Caco-2 (cell line): Measurements from ENCODE around the gene SBNO2. TPM values are rescaled to one million over a fixed set of nuclear protein-coding genes. Genes with fewer than 3 reads are reported as not detected.

Experiments used
- BruUV-seq: library from RNA; stranded (reverse); fragments of 400-500 nt; replicated peaks from 2 replicates; lab custom pipeline; 2021; lab: Mats Ljungman, UMichigan
- CTCF ChIA-PET: fragments of 300-600 bp; sonication (Branson Sonifier 250); formaldehyde crosslinking; loops from one replicate; lab custom pipeline; 2022; ENCODE audit warnings: antibody characterized with exemption; lab: Charles Lee
- POLR2A ChIA-PET: fragments of 300-600 bp; sonication (Branson Sonifier 250); formaldehyde crosslinking; loops from one replicate; lab custom pipeline; 2022; ENCODE audit warnings: antibody characterized with exemption; lab: Charles Lee
- DNase-seq, 2 experiments: peaks; one replicate each; pipeline versions ENCODE4 v3.0.0 to v3.0.0-alpha.2; 2020 to 2022
- H3K27me3 ChIP-seq: replicated peaks from 2 replicates; pipeline ENCODE4 v1.6.0; 2011; ENCODE audit warnings: low read length; ENCODE audit not compliant: control insufficient read depth, insufficient read depth
- H3K36me3 ChIP-seq: 2 replicates; pipeline ENCODE4 v1.5.1; 2011; ENCODE audit warnings: low read length; ENCODE audit not compliant: control insufficient read depth, insufficient read depth
- H3K4me1 ChIP-seq: fragments of 250-450 bp; sonication (Bioruptor Pico); 2 replicates; pipeline ENCODE4 v1.5.1; 2020; ENCODE audit warnings: mild to moderate bottlenecking
- H3K4me3 ChIP-seq: 2 replicates; pipeline ENCODE4 v1.5.1; 2011; ENCODE audit warnings: low read depth, mild to moderate bottlenecking, control low read depth, low read length
- H3K9me3 ChIP-seq: fragments of 250-450 bp; sonication (Bioruptor Pico); 2 replicates; pipeline ENCODE4 v1.5.1; 2020; ENCODE audit warnings: mild to moderate bottlenecking, moderate library complexity
- H3K27ac Mint-ChIP-seq: one replicate; pipeline ENCODE4 v1.8.0; 2022; ENCODE audit warnings: mixed read lengths; ENCODE audit not compliant: unreplicated experiment
- H3K27me3 Mint-ChIP-seq: one replicate; pipeline ENCODE4 v1.8.0; 2022; ENCODE audit warnings: mixed read lengths; ENCODE audit not compliant: insufficient read depth, unreplicated experiment
- H3K36me3 Mint-ChIP-seq: one replicate; pipeline ENCODE4 v1.8.0; 2022; ENCODE audit warnings: mild to moderate bottlenecking, mixed read lengths; ENCODE audit not compliant: insufficient read depth, unreplicated experiment
- H3K4me1 Mint-ChIP-seq: one replicate; pipeline ENCODE4 v1.8.0; 2022; ENCODE audit warnings: low read depth, mixed read lengths; ENCODE audit not compliant: unreplicated experiment
- H3K4me3 Mint-ChIP-seq: one replicate; pipeline ENCODE4 v1.8.0; 2022; ENCODE audit warnings: mild to moderate bottlenecking, moderate library complexity, mixed read lengths; ENCODE audit not compliant: unreplicated experiment
- H3K9me3 Mint-ChIP-seq: one replicate; pipeline ENCODE4 v1.8.0; 2022; ENCODE audit warnings: mixed read lengths; ENCODE audit not compliant: unreplicated experiment
- CTCF ChIP-seq, 2 experiments: fragments of 200-600 bp in 1 of 2; IDR thresholded peaks; 1 replicate in 1 of 2; 2 replicates in 1 of 2; pipeline versions ENCODE4 v1.5.1 to v1.8.0; 2011 to 2022; ENCODE audit warnings: antibody characterized with exemption in 1 of 2, control low read depth in 1 of 2, inconsistent platforms in 1 of 2, low read depth in 1 of 2, low read length in 1 of 2, mild to moderate bottlenecking in 1 of 2, moderate library complexity in 1 of 2; ENCODE audit not compliant: insufficient read depth in 1 of 2, severe bottlenecking in 1 of 2, unreplicated experiment in 1 of 2
- intact Hi-C: fragments of 100-400 bp; cut with micrococcal nuclease; formaldehyde crosslinking; loops from one replicate; pipeline ENCODE4 v1.10.0; 2022; ENCODE audit not compliant: unreplicated experiment
- total RNA-seq: library from RNA; stranded (reverse); gene quantifications from 2 replicates; pipeline ENCODE4 v1.2.3, GENCODE V29; 2022

The SBNO2 gene
- total RNA-seq, 1 experiment from 2014 or later: 41.2 TPM

DNA sequence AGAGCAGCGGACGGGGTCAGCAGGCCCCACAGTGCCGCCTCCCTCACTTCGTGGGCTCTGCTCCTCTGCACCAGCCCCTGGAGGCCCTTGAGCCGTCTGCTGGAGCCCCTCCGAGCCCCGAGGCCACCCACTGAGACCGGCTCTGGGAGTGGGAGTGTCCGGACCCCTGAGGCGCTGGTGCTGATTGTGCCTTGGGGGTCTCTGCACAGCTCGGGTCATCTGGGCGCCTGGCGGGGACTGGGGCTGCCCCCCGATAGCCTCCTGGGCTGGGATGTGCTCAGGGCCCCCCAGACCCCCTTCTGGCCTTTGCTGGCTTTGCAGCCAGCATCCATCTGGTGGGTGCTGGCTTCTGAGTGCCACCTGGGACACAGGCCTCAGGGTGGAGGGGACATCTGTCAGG, 48.3 kb upstream of the SBNO2 start:
- intact Hi-C loops: no loop called here
- Mint-ChIP-seq H3K36me3 (peaks cover 24% of the 10 kb centered on the region), H3K4me1 (no peaks in the 10 kb centered on the region), H3K4me3 (no peak overlapping the region), H3K9me3 (no peaks in the 10 kb centered on the region), H3K27me3 (no peaks in the 10 kb centered on the region), H3K27ac (no peak overlapping the region)
- Histone ChIP-seq H3K36me3 (peaks cover 2% of the 10 kb centered on the region), H3K4me1 (no peaks in the 10 kb centered on the region), H3K9me3 (no peaks in the 10 kb centered on the region), H3K4me3 (no peak overlapping the region), H3K27me3 (no peaks in the 10 kb centered on the region)
- DNase-seq: no peak
- CTCF ChIA-PET: interaction anchor here (0.9 to 1.0 kb wide), 2 partner anchors 19 to 124 kb away, joined by 3 read pairs; partner anchors contain the start of gene ATP5F1D
- peak in 1 of 2 experiments; percentile 14 for TF ChIP-seq CTCF (IDR thresholded peaks at IDR 0.05; ENCODE audit: insufficient read depth in 1 of 2, low read depth in 1 of 2, low read length in 1 of 2, severe bottlenecking in 1 of 2, unreplicated experiment in 1 of 2)
- no TSS peak for BruUV-seq
- POLR2A ChIA-PET: no interaction called here

DNA sequence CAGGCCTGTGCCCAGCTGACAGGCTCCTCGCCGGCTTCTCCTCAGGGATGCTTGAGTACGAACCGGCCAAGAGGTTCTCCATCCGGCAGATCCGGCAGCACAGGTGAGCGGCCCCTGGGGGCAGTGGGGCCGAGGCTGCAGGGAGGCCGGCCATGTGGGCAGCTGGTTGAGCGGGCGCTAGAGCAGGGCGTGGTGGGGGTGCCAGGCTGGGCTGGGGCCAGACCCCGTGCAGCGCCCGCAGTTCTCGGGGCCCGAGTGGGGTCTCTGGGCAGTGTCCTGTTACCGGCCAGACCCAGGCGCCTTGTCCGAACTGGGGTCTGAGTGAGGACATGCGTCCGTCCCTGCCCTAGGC, 47.8 kb upstream of the SBNO2 start:
- Mint-ChIP-seq H3K36me3 (peaks cover 20% of the 10 kb centered on the region), H3K27me3 (no peaks in the 10 kb centered on the region), H3K9me3 (no peaks in the 10 kb centered on the region), H3K4me3 (no peak overlapping the region), H3K4me1 (no peaks in the 10 kb centered on the region), H3K27ac (no peak overlapping the region)
- TF ChIP-seq CTCF (IDR thresholded peaks at IDR 0.05; ENCODE audit: insufficient read depth in 1 of 2, low read depth in 1 of 2, low read length in 1 of 2, severe bottlenecking in 1 of 2, unreplicated experiment in 1 of 2): no peak
- Histone ChIP-seq H3K4me3 (no peak overlapping the region), H3K4me1 (no peaks in the 10 kb centered on the region), H3K36me3 (peaks cover 2% of the 10 kb centered on the region), H3K27me3 (no peaks in the 10 kb centered on the region), H3K9me3 (no peaks in the 10 kb centered on the region)
- ChIA-PET POLR2A (no interaction called here), CTCF (no interaction called here)
- BruUV-seq: no TSS peak
- intact Hi-C loops: no loop called here
- DNase-seq: no peak

DNA sequence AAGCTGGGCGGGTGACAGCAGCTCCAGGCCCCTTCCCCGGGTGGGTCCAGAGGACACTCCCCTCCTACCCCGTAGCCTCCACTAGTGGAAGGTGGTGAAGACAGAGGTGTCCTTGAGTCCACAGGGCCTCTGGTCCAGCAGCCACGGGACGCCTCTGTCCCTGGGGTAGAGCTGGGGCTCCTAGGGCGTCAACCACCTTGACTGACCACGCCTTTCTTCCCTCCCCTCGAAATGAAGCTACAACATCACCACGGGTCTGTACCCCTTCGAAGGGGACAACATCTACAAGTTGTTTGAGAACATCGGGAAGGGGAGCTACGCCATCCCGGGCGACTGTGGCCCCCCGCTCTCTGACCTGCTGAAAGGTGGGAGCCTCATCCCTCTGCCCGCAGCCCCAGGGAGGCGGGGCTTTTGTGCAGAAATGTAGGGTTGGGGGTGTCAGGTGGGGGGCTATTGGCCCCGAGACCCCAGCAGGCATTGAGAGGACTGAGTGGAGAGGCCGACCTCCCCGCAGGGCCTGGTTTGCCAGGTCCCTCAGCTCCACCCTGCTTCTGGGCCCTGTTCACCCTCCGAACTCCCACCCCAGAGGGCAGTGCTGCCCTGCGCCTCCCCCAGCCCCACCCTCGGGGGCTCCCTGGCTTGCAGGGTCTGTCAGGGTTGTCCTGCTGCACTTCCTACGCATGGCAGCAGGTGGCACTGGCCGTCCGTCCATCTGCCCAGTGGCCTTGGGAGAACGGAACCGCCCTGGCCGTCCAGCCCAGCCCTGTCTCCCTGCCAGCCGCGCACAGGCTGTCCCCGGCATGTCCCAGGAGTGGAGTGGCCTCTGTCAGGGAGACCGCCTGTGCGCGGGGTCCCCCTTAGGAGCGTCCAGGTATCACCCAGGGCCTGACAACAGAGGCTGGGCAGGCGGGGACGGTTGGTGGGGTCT, 47.2 kb upstream of the SBNO2 start:
- intact Hi-C loops: no loop called here
- Mint-ChIP-seq H3K4me1 (no peaks in the 10 kb centered on the region), H3K9me3 (no peaks in the 10 kb centered on the region), H3K27ac (no peak overlapping the region), H3K36me3 (peaks cover 17% of the 10 kb centered on the region), H3K27me3 (no peaks in the 10 kb centered on the region), H3K4me3 (no peak overlapping the region)
- ChIA-PET POLR2A (no interaction called here), CTCF (no interaction called here)
- Histone ChIP-seq H3K4me3 (no peak overlapping the region), H3K9me3 (no peaks in the 10 kb centered on the region), H3K4me1 (no peaks in the 10 kb centered on the region), H3K27me3 (no peaks in the 10 kb centered on the region), H3K36me3 (peaks cover 2% of the 10 kb centered on the region)
- peak in 1 of 2 experiments; percentile 67 for DNase-seq
- no TSS peak for BruUV-seq
- TF ChIP-seq CTCF (IDR thresholded peaks at IDR 0.05; ENCODE audit: insufficient read depth in 1 of 2, low read depth in 1 of 2, low read length in 1 of 2, severe bottlenecking in 1 of 2, unreplicated experiment in 1 of 2): peak; percentile 51 to 62
